Measurements from ENCODE around the gene NFATC1. TPM values are rescaled to one million over a fixed set of nuclear protein-coding genes. Genes with fewer than 3 reads are reported as not detected.

Gene NFATC1
- total RNA-seq, 2 donors from 2014 or later, result 1.6 to 4.3 TPM

- no peak for TF ChIP-seq CTCF (IDR thresholded peaks at IDR 0.05)
- no peaks in the 10 kb centered on the region for H3K9me3 ChIP-seq
- H3K27me3 ChIP-seq, result no peaks in the 10 kb centered on the region
- H3K36me3 ChIP-seq, result no peaks in the 10 kb centered on the region
- no peak overlapping the region for H3K4me3 ChIP-seq
- intact Hi-C loops (cut with DNase I), result no loop called here
- no peak for DNase-seq
- H3K27ac ChIP-seq, result no peak overlapping the region
- no peaks in the 10 kb centered on the region for H3K4me1 ChIP-seq
- H3K9ac ChIP-seq (ENCODE audit: low read depth in 2 of 2, low read length in 2 of 2), result no peak overlapping the region
These were observed 30.0 kb upstream of the NFATC1 start for GRCh38 chr18:79365701-79366100.

- Histone ChIP-seq H3K27me3 (no peaks in the 10 kb centered on the region), H3K4me1 (no peaks in the 10 kb centered on the region), H3K9ac (ENCODE audit: low read depth in 2 of 2, low read length in 2 of 2) (no peak overlapping the region), H3K4me3 (no peak overlapping the region), H3K9me3 (no peaks in the 10 kb centered on the region), H3K36me3 (no peaks in the 10 kb centered on the region), H3K27ac (no peak overlapping the region)
- intact Hi-C loops (cut with DNase I), result no loop called here
- no peak for TF ChIP-seq CTCF (IDR thresholded peaks at IDR 0.05)
- DNase-seq, result no peak
These were observed 29.3 kb upstream of the NFATC1 start for GRCh38 chr18:79366177-79367094.

GRCh38 chr18:79367480-79367879 is 28.2 kb upstream of the NFATC1 start:
- Histone ChIP-seq H3K27me3 (no peaks in the 10 kb centered on the region), H3K4me3 (no peak overlapping the region), H3K27ac (no peak overlapping the region), H3K9ac (ENCODE audit: low read depth in 2 of 2, low read length in 2 of 2) (no peak overlapping the region), H3K36me3 (no peaks in the 10 kb centered on the region), H3K9me3 (no peaks in the 10 kb centered on the region), H3K4me1 (no peaks in the 10 kb centered on the region)
- intact Hi-C loops (cut with DNase I), result no loop called here
- TF ChIP-seq CTCF (IDR thresholded peaks at IDR 0.05), result no peak
- no peak for DNase-seq

GRCh38 chr18:79367989-79368388 is 27.7 kb upstream of the NFATC1 start:
- no peak for DNase-seq
- no peak overlapping the region for H3K27ac ChIP-seq
- H3K9me3 ChIP-seq, result no peaks in the 10 kb centered on the region
- intact Hi-C loops (cut with DNase I), result no loop called here
- no peak overlapping the region for H3K9ac ChIP-seq (ENCODE audit: low read depth in 2 of 2, low read length in 2 of 2)
- H3K4me3 ChIP-seq, result no peak overlapping the region
- H3K4me1 ChIP-seq, result no peaks in the 10 kb centered on the region
- H3K36me3 ChIP-seq, result no peaks in the 10 kb centered on the region
- no peak for TF ChIP-seq CTCF (IDR thresholded peaks at IDR 0.05)
- no peaks in the 10 kb centered on the region for H3K27me3 ChIP-seq

- TF ChIP-seq CTCF (IDR thresholded peaks at IDR 0.05), result no peak
- intact Hi-C loops (cut with DNase I), result no loop called here
These were observed 27.0 kb upstream of the NFATC1 start for GRCh38 chr18:79368681-79369080.

More at GRCh38 chr18:79368681-79369080, 27.0 kb upstream of the NFATC1 start:
- Histone ChIP-seq H3K4me1 (no peaks in the 10 kb centered on the region), H3K9me3 (no peaks in the 10 kb centered on the region), H3K4me3 (no peak overlapping the region), H3K27me3 (no peaks in the 10 kb centered on the region), H3K27ac (no peak overlapping the region), H3K36me3 (no peaks in the 10 kb centered on the region), H3K9ac (ENCODE audit: low read depth in 2 of 2, low read length in 2 of 2) (no peak overlapping the region)
- no peak for DNase-seq
